HCT116 (cell line): ENCODE measurements around the gene MTO1. TPM values are rescaled to one million over a fixed set of nuclear protein-coding genes. Genes with fewer than 3 reads are reported as not detected.

Experiments
- ATAC-seq: fragments of 200-7000 bp; cut with Tn5 transposase; 2 replicates; pipeline ENCODE4 v1.9.1; 2020; ENCODE audit warnings: mild to moderate bottlenecking, moderate library complexity
- BruUV-seq: library from RNA; stranded (reverse); fragments of 400-500 nt; replicated peaks from 2 replicates; lab custom pipeline; 2021; lab: Mats Ljungman, UMichigan
- CTCF ChIA-PET: fragments of 300-600 bp; sonication (Branson Sonifier 250); formaldehyde crosslinking; loops from one replicate; lab custom pipeline; 2021; ENCODE audit warnings: antibody characterized with exemption; lab: Charles Lee
- POLR2A ChIA-PET: fragments of 300-600, 350-600 bp; sonication (Branson Sonifier 250); formaldehyde crosslinking; loops from one replicate; lab custom pipeline; 2021; ENCODE audit warnings: antibody characterized with exemption; lab: Charles Lee
- RAD21 ChIA-PET, 2 experiments: fragments of 300-600 bp; sonication (Branson Sonifier 250); formaldehyde crosslinking; loops; one replicate each; lab custom pipeline; 2023; ENCODE audit warnings: low total read pairs in 2 of 2; ENCODE audit not compliant: uncharacterized antibody in 2 of 2, unreplicated experiment in 2 of 2, low non-redundant PET in 1 of 2; lab: Charles Lee
- DNase-seq: peaks from one replicate; pipeline ENCODE4 v3.0.0-alpha.2; 2010; ENCODE audit warnings: low read depth, low spot score
- H2AFZ ChIP-seq: fragments of 200-600 bp; shearing (Covaris generic), sonication (generic); 2 replicates; pipeline ENCODE4 v1.6.1; 2017; ENCODE audit warnings: low read depth, mixed run types, mixed read lengths, antibody characterized with exemption, low read length; ENCODE audit not compliant: poor library complexity, severe bottlenecking
- H3K27ac ChIP-seq: 2 replicates; pipeline ENCODE4 v1.5.1; 2012; ENCODE audit warnings: low read depth, low read length
- H3K27me3 ChIP-seq: fragments of 200-600 bp; sonication (generic); 2 replicates; pipeline ENCODE4 v1.6.1; 2016; ENCODE audit warnings: mixed run types, low read length, mixed read lengths; ENCODE audit not compliant: insufficient read depth
- H3K36me3 ChIP-seq, 2 experiments: fragments of 200-500 bp in 1 of 2; fragments of 200-600 bp in 1 of 2; sonication (Bioruptor generic) in 1 of 2; sonication (generic) in 1 of 2; 2 replicates each; pipeline versions ENCODE4 v1.5.1 to v1.6.1; 2014 to 2016; ENCODE audit warnings: low read length in 2 of 2, inconsistent platforms in 1 of 2, mixed read lengths in 1 of 2, mixed run types in 1 of 2; ENCODE audit not compliant: insufficient read depth in 2 of 2, control insufficient read depth in 1 of 2
- H3K4me1 ChIP-seq, 2 experiments: fragments of 200-600 bp in 1 of 2; sonication (generic) in 1 of 2; 2 replicates each; pipeline versions ENCODE4 v1.5.1 to v1.6.1; 2012 to 2017; ENCODE audit warnings: low read length in 2 of 2, inconsistent platforms in 1 of 2, mild to moderate bottlenecking in 1 of 2, mixed read lengths in 1 of 2, mixed run types in 1 of 2, moderate library complexity in 1 of 2; ENCODE audit not compliant: insufficient read depth in 2 of 2, control insufficient read depth in 1 of 2
- H3K4me2 ChIP-seq: fragments of 200-600 bp; sonication (generic); 2 replicates; pipeline ENCODE4 v1.6.1; 2017; ENCODE audit warnings: mixed run types, low read length, mixed read lengths
- H3K4me3 ChIP-seq, 2 experiments: fragments of 200-600 bp in 1 of 2; sonication (generic) in 1 of 2; replicated peaks in 1 of 2; 2 replicates each; pipeline ENCODE4 v1.5.1; 2011 to 2016; ENCODE audit warnings: low read length in 2 of 2, control low read depth in 1 of 2, low read depth in 1 of 2, mild to moderate bottlenecking in 1 of 2, mixed read lengths in 1 of 2, mixed run types in 1 of 2
- H3K79me2 ChIP-seq: fragments of 200-600 bp; sonication (generic); 2 replicates; pipeline ENCODE4 v1.6.1; 2017; ENCODE audit warnings: mild to moderate bottlenecking, mixed run types, low read length, moderate library complexity, mixed read lengths; ENCODE audit not compliant: insufficient read depth
- H3K9ac ChIP-seq: fragments of 200-600 bp; sonication (generic); 2 replicates; pipeline ENCODE4 v1.6.1; 2016; ENCODE audit warnings: low read length, mixed read lengths
- H3K9me2 ChIP-seq: fragments of 200-600 bp; sonication (generic), shearing (Covaris generic); 2 replicates; pipeline ENCODE4 v1.6.1; 2017; ENCODE audit warnings: mixed run types, mild to moderate bottlenecking, moderate library complexity; ENCODE audit not compliant: insufficient read depth
- H3K9me3 ChIP-seq, 2 experiments: fragments of 200-500 bp in 1 of 2; fragments of 200-600 bp in 1 of 2; sonication (Bioruptor generic) in 1 of 2; sonication (generic) in 1 of 2; 2 replicates each; pipeline ENCODE4 v1.6.1; 2014 to 2017; ENCODE audit warnings: low read length in 2 of 2, mixed read lengths in 2 of 2, inconsistent platforms in 1 of 2, low read depth in 1 of 2, mild to moderate bottlenecking in 1 of 2, mixed run types in 1 of 2, moderate library complexity in 1 of 2; ENCODE audit not compliant: control insufficient read depth in 1 of 2, insufficient read depth in 1 of 2
- H4K20me1 ChIP-seq: fragments of 200-600 bp; sonication (generic), shearing (Covaris generic); 2 replicates; pipeline ENCODE4 v1.6.1; 2017; ENCODE audit warnings: mixed run types, mild to moderate bottlenecking, moderate library complexity; ENCODE audit not compliant: insufficient read depth
- CEBPB ChIP-seq: IDR thresholded peaks from 2 replicates; pipeline ENCODE4 v1.6.1; 2012; ENCODE audit warnings: low read depth
- EGR1 ChIP-seq: IDR thresholded peaks from 2 replicates; pipeline ENCODE4 v1.6.1; 2012; ENCODE audit warnings: low read depth
- ELF1 ChIP-seq: IDR thresholded peaks from 2 replicates; pipeline ENCODE4 v1.6.1; 2012; ENCODE audit warnings: low read depth, borderline replicate concordance
- EZH2phosphoT487 ChIP-seq: fragments of 200-600 bp; IDR thresholded peaks from 2 replicates; pipeline ENCODE4 v1.6.1; 2018; ENCODE audit warnings: antibody characterized with exemption, borderline replicate concordance
- FOSL1 ChIP-seq: IDR thresholded peaks from 2 replicates; pipeline ENCODE4 v1.6.1; 2012; ENCODE audit warnings: low read depth
- JUND ChIP-seq: IDR thresholded peaks from 2 replicates; pipeline ENCODE4 v1.6.1; 2012
- MAX ChIP-seq: IDR thresholded peaks from 2 replicates; pipeline ENCODE4 v1.6.1; 2012
- POLR2A ChIP-seq: IDR thresholded peaks from 2 replicates; pipeline ENCODE4 v1.7.0; 2011; ENCODE audit warnings: borderline replicate concordance; ENCODE audit not compliant: insufficient read depth, insufficient read length; ENCODE audit errors: extremely low read depth
- RAD21 ChIP-seq: IDR thresholded peaks from 2 replicates; pipeline ENCODE4 v1.6.1; 2012; ENCODE audit warnings: low read depth, mild to moderate bottlenecking
- SIN3A ChIP-seq: IDR thresholded peaks from 2 replicates; pipeline ENCODE4 v1.6.1; 2012; ENCODE audit warnings: low read depth
- SP1 ChIP-seq: IDR thresholded peaks from 2 replicates; pipeline ENCODE4 v1.6.1; 2012; ENCODE audit warnings: low read depth
- SRF ChIP-seq: IDR thresholded peaks from 2 replicates; pipeline ENCODE4 v1.6.1; 2012; ENCODE audit warnings: low read depth
- TCF7L2 ChIP-seq: IDR thresholded peaks from 2 replicates; pipeline ENCODE4 v1.7.0; 2011; ENCODE audit warnings: borderline replicate concordance, inconsistent platforms; ENCODE audit not compliant: insufficient read depth, insufficient read length; ENCODE audit errors: extremely low read depth
- ZBTB33 ChIP-seq: IDR thresholded peaks from 2 replicates; pipeline ENCODE4 v1.6.1; 2011; ENCODE audit warnings: mild to moderate bottlenecking, low read length, moderate library complexity; ENCODE audit not compliant: insufficient replicate concordance; ENCODE audit errors: extremely low read depth
- ZNF274 ChIP-seq: fragments of 200-500 bp; sonication (Bioruptor generic); IDR thresholded peaks from 2 replicates; pipeline ENCODE4 v1.6.1; 2014; ENCODE audit warnings: mild to moderate bottlenecking, low read depth, low read length, inconsistent platforms
- intact Hi-C: fragments of 100-400 bp; cut with micrococcal nuclease; formaldehyde crosslinking; loops from 2 replicates; pipeline ENCODE4 v1.10.0; 2022
- total RNA-seq: library from RNA; stranded (reverse); gene quantifications from one replicate; pipeline ENCODE4 v1.2.1, GENCODE V29; 2021; ENCODE audit not compliant: unreplicated experiment

Gene MTO1
- total RNA-seq, 1 experiment from 2014 or later: 40.1 TPM

GRCh38 chr6:73534628-73535027, 73.1 kb downstream of the MTO1 start:
- Histone ChIP-seq H3K27me3 (no peaks in the 10 kb centered on the region), H3K4me2 (no peak overlapping the region), H3K4me3 (no peak overlapping the region), H3K9ac (no peak overlapping the region), H2AFZ (no peak overlapping the region), H3K79me2 (no peaks in the 10 kb centered on the region), H3K27ac (no peak overlapping the region), H3K36me3 (no peaks in the 10 kb centered on the region), H3K4me1 (no peaks in the 10 kb centered on the region), H4K20me1 (no peaks in the 10 kb centered on the region), H3K9me2 (no peaks in the 10 kb centered on the region), H3K9me3 (no peaks in the 10 kb centered on the region)
- CTCF ChIA-PET: no interaction called here
- ATAC-seq: no peak
- BruUV-seq: no TSS peak
- RAD21 ChIA-PET: no interaction called here
- POLR2A ChIA-PET: no interaction called here
- DNase-seq: no peak
- TF ChIP-seq RAD21 (no peak), FOSL1 (no peak), SP1 (no peak), ZNF274 (no peak), ZBTB33 (no peak), SIN3A (no peak), JUND (no peak), EZH2phosphoT487 (no peak), TCF7L2 (no peak), MAX (no peak), SRF (no peak), POLR2A (no peak), CEBPB (no peak), EGR1 (no peak), ELF1 (no peak)
- intact Hi-C loops: no loop called here
